Peyer's patch (tissue), 4 donors: Measurements from ENCODE around the gene FOXN4. TPM values are rescaled to one million over a fixed set of nuclear protein-coding genes. Genes with fewer than 3 reads are reported as not detected.

Experiments
- DNase-seq, 3 donors: peaks; one replicate each; pipeline ENCODE4 v3.0.0-alpha.2; 2017 to 2019
- H3K27ac ChIP-seq, 4 donors: fragments of 200-600 bp; sonication (generic); one replicate each; pipeline ENCODE4 v1.5.1; 2016 to 2019
- H3K27me3 ChIP-seq, 2 donors: fragments of 200-600 bp; sonication (generic); one replicate each; pipeline ENCODE4 v1.5.1; 2019
- H3K36me3 ChIP-seq, 3 donors: fragments of 200-600 bp; sonication (generic); one replicate each; pipeline ENCODE4 v1.5.1; 2016 to 2019
- H3K4me1 ChIP-seq, 4 donors: fragments of 200-600 bp; sonication (generic); one replicate each; pipeline ENCODE4 v1.5.1; 2016 to 2019
- H3K4me3 ChIP-seq, 4 donors: fragments of 200-600 bp; sonication (generic); 1 replicate in 3 of 4; 2 replicates in 1 of 4; pipeline ENCODE4 v1.5.1; 2016 to 2019; ENCODE audit warnings: mild to moderate bottlenecking in 1 of 4
- H3K9me3 ChIP-seq, 4 donors: fragments of 200-600 bp; sonication (generic); one replicate each; pipeline ENCODE4 v1.5.1; 2016 to 2019; ENCODE audit warnings: mild to moderate bottlenecking in 1 of 4
- CTCF ChIP-seq, 6 experiments: fragments of 450-650 bp in 4 of 6; fragments of 200-600 bp in 2 of 6; sonication (generic) in 1 of 6; IDR thresholded peaks; one replicate each; pipeline ENCODE4 v1.5.1; 2017 to 2019; ENCODE audit warnings: antibody characterized with exemption in 6 of 6, mild to moderate bottlenecking in 3 of 6, moderate library complexity in 1 of 6
- POLR2A ChIP-seq, 2 donors: fragments of 450-650 bp; IDR thresholded peaks; one replicate each; pipeline ENCODE4 v1.5.1; 2017; ENCODE audit warnings: antibody characterized with exemption in 2 of 2, mild to moderate bottlenecking in 2 of 2, moderate library complexity in 2 of 2
- total RNA-seq, 4 donors: library from RNA; depleted of rRNA; stranded (reverse); fragments of >200 nt; gene quantifications; one replicate each; pipeline ENCODE4 v1.1.0, GENCODE V29; 2016

The FOXN4 gene
- not detected for total RNA-seq

GRCh38 chr12:109308534-109309380, at the start of gene FOXN4:
FOXN4 (minus strand) TSS chr12:109309284; CDS start chr12:109308321, 963 bp downstream.
- Histone ChIP-seq H3K4me1 (peaks cover 3 to 17% (median 6%) of the 10 kb centered on the region in 4 donors), H3K9me3 (no peaks in the 10 kb centered on the region), H3K4me3 (peak within 1 kb of the TSS in 3 of 4 donors; percentile 41 to 58 (median 49)), H3K27me3 (peaks cover 0 to 17% of the 10 kb centered on the region in 2 donors), H3K36me3 (no peaks in the 10 kb centered on the region), H3K27ac (no peak within 1 kb of the TSS)
- TF ChIP-seq CTCF (IDR thresholded peaks at IDR 0.05), result no peak
- no peak for TF ChIP-seq POLR2A (IDR thresholded peaks at IDR 0.05)
- no peak for DNase-seq

DNA sequence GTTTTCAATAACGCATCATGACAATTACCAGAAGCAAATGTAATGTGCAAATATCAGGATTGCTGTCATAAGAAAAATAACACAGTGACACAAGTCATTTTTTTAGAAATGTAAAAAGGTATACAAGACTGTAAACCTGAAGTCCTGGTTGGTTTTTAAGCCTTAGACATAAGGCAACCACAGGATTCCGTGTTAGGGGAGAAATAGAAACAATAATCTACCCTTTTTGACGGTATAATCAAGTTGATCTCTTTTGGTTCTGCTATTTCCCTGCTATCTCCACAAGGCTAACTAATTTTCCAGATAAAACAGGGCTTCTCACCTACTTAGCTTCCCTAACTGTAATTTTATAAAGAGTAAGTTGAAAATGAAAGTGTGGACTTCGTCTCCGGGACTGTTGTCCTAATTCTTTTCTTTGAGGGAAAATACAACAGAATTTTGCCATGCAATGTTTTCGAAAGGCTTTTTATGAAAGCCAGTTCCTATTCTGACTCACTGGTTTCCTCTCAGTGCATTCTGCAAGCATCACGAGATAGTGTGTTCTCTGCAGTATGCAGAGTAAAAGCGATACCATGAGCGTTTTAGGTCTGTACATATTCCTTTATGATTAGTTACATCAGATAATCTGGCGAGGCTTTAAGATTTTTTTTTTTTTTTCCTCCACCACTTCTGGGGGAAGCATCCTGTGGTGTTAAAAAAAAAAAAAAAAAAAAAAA, 49.2 kb upstream of the FOXN4 start:
- no peaks in the 10 kb centered on the region for H3K9me3 ChIP-seq
- no peaks in the 10 kb centered on the region for H3K4me1 ChIP-seq
- TF ChIP-seq POLR2A (IDR thresholded peaks at IDR 0.05) (no peak), CTCF (IDR thresholded peaks at IDR 0.05) (no peak)
- H3K36me3 ChIP-seq, result no peaks in the 10 kb centered on the region
- no peaks in the 10 kb centered on the region for H3K27me3 ChIP-seq
- H3K4me3 ChIP-seq, result no peak overlapping the region
- no peak overlapping the region for H3K27ac ChIP-seq
- DNase-seq, result no peak

- Histone ChIP-seq H3K4me1 (no peaks in the 10 kb centered on the region), H3K27me3 (no peaks in the 10 kb centered on the region), H3K36me3 (no peaks in the 10 kb centered on the region), H3K27ac (no peak overlapping the region), H3K9me3 (no peaks in the 10 kb centered on the region), H3K4me3 (no peak overlapping the region)
- no peak for DNase-seq
- TF ChIP-seq POLR2A (IDR thresholded peaks at IDR 0.05) (no peak), CTCF (IDR thresholded peaks at IDR 0.05) (no peak)
These were observed 47.9 kb upstream of the FOXN4 start for GRCh38 chr12:109357032-109357431.

GRCh38 chr12:109356577-109356976, 47.5 kb upstream of the FOXN4 start:
- Histone ChIP-seq H3K27ac (no peak overlapping the region), H3K36me3 (no peaks in the 10 kb centered on the region), H3K4me3 (no peak overlapping the region), H3K4me1 (no peaks in the 10 kb centered on the region), H3K27me3 (no peaks in the 10 kb centered on the region), H3K9me3 (no peaks in the 10 kb centered on the region)
- TF ChIP-seq POLR2A (IDR thresholded peaks at IDR 0.05) (no peak), CTCF (IDR thresholded peaks at IDR 0.05) (no peak)
- no peak for DNase-seq

- DNase-seq, result no peak
- Histone ChIP-seq H3K4me1 (no peaks in the 10 kb centered on the region), H3K4me3 (no peak overlapping the region), H3K9me3 (no peaks in the 10 kb centered on the region), H3K27ac (no peak overlapping the region), H3K27me3 (no peaks in the 10 kb centered on the region), H3K36me3 (no peaks in the 10 kb centered on the region)
- TF ChIP-seq CTCF (IDR thresholded peaks at IDR 0.05) (no peak), POLR2A (IDR thresholded peaks at IDR 0.05) (no peak)
These were observed 43.1 kb upstream of the FOXN4 start for GRCh38 chr12:109352184-109352583.
